Measurements from ENCODE around the gene DNAJC7.

DNA sequence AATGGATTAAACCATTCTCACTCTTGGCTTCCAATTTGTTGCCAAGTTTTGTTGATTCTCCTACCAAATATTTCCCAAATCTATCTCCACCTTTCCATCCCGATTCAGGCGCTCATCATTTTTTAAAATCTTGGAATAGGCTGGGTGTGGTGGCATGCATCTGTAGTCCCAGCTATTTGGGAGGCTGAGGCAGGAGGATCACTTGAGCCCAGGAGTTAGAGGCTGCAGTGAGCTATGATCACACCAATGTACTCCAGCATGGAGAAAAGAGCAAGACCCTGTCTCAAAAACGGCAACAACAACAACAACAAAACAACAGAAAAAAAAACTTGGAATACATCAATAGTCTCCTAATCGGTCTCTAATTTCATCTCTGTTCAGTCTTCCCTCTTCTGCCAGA, 1.7 kb upstream of the DNAJC7 start:
- TF ChIP-seq, protein P1, sequence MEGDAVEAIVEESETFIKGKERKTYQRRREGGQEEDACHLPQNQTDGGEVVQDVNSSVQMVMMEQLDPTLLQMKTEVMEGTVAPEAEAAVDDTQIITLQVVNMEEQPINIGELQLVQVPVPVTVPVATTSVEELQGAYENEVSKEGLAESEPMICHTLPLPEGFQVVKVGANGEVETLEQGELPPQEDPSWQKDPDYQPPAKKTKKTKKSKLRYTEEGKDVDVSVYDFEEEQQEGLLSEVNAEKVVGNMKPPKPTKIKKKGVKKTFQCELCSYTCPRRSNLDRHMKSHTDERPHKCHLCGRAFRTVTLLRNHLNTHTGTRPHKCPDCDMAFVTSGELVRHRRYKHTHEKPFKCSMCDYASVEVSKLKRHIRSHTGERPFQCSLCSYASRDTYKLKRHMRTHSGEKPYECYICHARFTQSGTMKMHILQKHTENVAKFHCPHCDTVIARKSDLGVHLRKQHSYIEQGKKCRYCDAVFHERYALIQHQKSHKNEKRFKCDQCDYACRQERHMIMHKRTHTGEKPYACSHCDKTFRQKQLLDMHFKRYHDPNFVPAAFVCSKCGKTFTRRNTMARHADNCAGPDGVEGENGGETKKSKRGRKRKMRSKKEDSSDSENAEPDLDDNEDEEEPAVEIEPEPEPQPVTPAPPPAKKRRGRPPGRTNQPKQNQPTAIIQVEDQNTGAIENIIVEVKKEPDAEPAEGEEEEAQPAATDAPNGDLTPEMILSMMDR (IDR thresholded peaks at IDR 0.05; ENCODE audit: insufficient read depth, low read length, poor library complexity, severe bottlenecking), result no peak
- TF ChIP-seq EZH2phosphoT487 (conservative IDR thresholded peaks at IDR 0.05; ENCODE audit: low read length), result no peak
